ENCODE measurements around the gene CFAP61. TPM values are rescaled to one million over a fixed set of nuclear protein-coding genes. Genes with fewer than 3 reads are reported as not detected.
"Not testable (repeated sequence)": the region's sequence is repeated elsewhere in the genome, so short reads cannot be mapped to it uniquely, and the experiment has no call there.

Gene CFAP61
- total and polyA plus RNA-seq, 8 donors, result 0.95 to 5.3 (median 3.2) TPM; not detected in 1

GRCh38 chr20:20343932-20344331, 291.6 kb downstream of the CFAP61 start:
- intact Hi-C loops (cut with DNase I), result no loop called here
- H3K9me3 ChIP-seq, result peaks cover 0 to 10% of the 10 kb centered on the region in 2 donors
- no peaks in the 10 kb centered on the region for H3K4me1 ChIP-seq
- DNase-seq (no peak), ATAC-seq (no peak)
- H3K27ac ChIP-seq, result no peak overlapping the region
- no peak overlapping the region for H3K4me3 ChIP-seq
- peaks cover 0 to 30% of the 10 kb centered on the region in 2 donors for H3K27me3 ChIP-seq
- TF ChIP-seq, protein P1, sequence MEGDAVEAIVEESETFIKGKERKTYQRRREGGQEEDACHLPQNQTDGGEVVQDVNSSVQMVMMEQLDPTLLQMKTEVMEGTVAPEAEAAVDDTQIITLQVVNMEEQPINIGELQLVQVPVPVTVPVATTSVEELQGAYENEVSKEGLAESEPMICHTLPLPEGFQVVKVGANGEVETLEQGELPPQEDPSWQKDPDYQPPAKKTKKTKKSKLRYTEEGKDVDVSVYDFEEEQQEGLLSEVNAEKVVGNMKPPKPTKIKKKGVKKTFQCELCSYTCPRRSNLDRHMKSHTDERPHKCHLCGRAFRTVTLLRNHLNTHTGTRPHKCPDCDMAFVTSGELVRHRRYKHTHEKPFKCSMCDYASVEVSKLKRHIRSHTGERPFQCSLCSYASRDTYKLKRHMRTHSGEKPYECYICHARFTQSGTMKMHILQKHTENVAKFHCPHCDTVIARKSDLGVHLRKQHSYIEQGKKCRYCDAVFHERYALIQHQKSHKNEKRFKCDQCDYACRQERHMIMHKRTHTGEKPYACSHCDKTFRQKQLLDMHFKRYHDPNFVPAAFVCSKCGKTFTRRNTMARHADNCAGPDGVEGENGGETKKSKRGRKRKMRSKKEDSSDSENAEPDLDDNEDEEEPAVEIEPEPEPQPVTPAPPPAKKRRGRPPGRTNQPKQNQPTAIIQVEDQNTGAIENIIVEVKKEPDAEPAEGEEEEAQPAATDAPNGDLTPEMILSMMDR (IDR thresholded peaks at IDR 0.05), result no peak
- no peaks in the 10 kb centered on the region for H3K36me3 ChIP-seq

DNA sequence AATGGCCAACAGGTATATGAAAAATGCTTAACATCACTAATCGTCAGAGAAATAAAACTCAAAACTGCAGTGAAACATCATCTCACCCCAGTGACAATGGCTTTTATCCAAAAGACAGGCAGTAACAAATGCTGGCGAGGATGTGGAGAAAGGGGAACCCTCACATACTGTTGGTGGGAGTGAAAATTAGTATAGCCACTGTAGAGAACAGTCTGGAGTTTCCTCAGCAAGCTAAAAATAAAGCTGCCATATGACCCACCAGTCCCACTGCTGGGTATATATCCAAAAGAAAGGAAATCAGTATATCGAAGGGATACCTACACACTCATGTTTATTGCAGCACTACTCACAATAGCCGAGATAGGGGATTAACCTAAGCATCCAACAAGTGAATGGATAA, 292.1 kb downstream of the CFAP61 start:
- ATAC-seq, result no peak
- Histone ChIP-seq H3K27ac (no peak overlapping the region), H3K27me3 (peaks cover 0 to 30% of the 10 kb centered on the region in 2 donors), H3K9me3 (peaks cover 0 to 10% of the 10 kb centered on the region in 2 donors), H3K36me3 (no peaks in the 10 kb centered on the region), H3K4me3 (no peak overlapping the region), H3K4me1 (no peaks in the 10 kb centered on the region)
- intact Hi-C loops (cut with DNase I), result no loop called here
- TF ChIP-seq, protein P1 (IDR thresholded peaks at IDR 0.05), result no peak
- no peak for DNase-seq

DNA sequence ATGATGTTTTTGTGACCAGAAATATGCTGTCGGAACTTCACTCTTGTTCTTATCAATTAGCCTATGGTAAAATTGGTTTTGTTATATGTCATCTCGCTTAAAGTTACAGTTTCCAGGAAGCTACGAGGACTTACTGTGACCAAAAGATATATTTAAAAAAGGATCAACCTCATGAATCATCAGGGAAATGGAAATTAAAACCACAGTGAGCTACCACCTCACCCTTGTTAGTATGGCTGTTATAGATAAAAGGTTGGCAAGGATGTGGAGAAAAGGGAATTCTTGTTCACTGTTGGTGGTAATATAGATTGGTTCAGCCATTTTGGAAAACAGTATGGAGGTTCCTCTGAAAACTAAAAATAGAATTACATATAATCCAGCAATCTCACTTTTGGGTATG, 301.2 kb downstream of the CFAP61 start:
- H3K27me3 ChIP-seq, result peaks cover 0 to 13% of the 10 kb centered on the region in 2 donors
- no peaks in the 10 kb centered on the region for H3K36me3 ChIP-seq
- H3K27ac ChIP-seq, result no peak overlapping the region
- H3K9me3 ChIP-seq, result no peaks in the 10 kb centered on the region
- ATAC-seq (no peak), DNase-seq (no peak)
- TF ChIP-seq, protein P1 (IDR thresholded peaks at IDR 0.05), result no peak
- H3K4me1 ChIP-seq, result no peaks in the 10 kb centered on the region
- intact Hi-C loops (cut with DNase I), result no loop called here
- no peak overlapping the region for H3K4me3 ChIP-seq

GRCh38 chr20:20355503-20355902, 303.2 kb downstream of the CFAP61 start:
- peaks cover 9 to 24% of the 10 kb centered on the region in 2 donors for H3K27me3 ChIP-seq
- H3K36me3 ChIP-seq; H3K4me1 ChIP-seq; H3K9me3 ChIP-seq; intact Hi-C loops (cut with DNase I); H3K27ac ChIP-seq; H3K4me3 ChIP-seq; DNase-seq; ATAC-seq: not testable (repeated sequence)

DNA sequence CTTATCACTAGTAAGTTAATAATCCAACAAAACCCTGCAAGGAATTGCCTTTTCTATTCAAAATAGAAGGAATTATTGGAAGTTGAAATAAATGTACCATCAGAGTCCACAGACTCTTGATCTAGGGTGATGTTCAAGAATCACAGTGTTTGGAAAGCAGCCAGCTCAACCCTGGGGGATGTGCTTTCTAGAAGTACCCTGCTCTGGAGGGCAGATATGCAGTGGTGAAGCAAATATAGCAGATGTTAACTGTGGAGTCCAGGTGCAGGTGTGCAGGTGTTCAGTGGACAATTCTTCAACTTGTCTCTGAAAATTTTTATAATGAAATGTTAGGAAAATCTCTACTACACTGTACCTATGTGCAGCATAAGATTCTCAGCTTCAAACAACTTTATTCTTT, 306.5 kb downstream of the CFAP61 start:
- no peak for ATAC-seq
- no peak overlapping the region for H3K4me3 ChIP-seq
- H3K27me3 ChIP-seq, result peaks cover 35 to 56% of the 10 kb centered on the region in 2 donors
- no peak for DNase-seq
- H3K27ac ChIP-seq, result no peak overlapping the region
- intact Hi-C loops (cut with DNase I), result no loop called here
- no peaks in the 10 kb centered on the region for H3K9me3 ChIP-seq
- H3K4me1 ChIP-seq, result peaks cover 8 to 13% of the 10 kb centered on the region in 2 donors
- TF ChIP-seq, protein P1 (IDR thresholded peaks at IDR 0.05), result no peak
- no peaks in the 10 kb centered on the region for H3K36me3 ChIP-seq

GRCh38 chr20:20359628-20360027, 307.3 kb downstream of the CFAP61 start:
- no peaks in the 10 kb centered on the region for H3K9me3 ChIP-seq
- no peak for ATAC-seq
- H3K27me3 ChIP-seq, result peaks cover 43 to 64% of the 10 kb centered on the region in 2 donors
- no peak for DNase-seq
- H3K4me3 ChIP-seq, result no peak overlapping the region
- H3K27ac ChIP-seq, result no peak overlapping the region
- intact Hi-C loops (cut with DNase I), result loop anchor here in 1 of 2 donors (10.0 kb wide), 1 partner anchor 205 kb away; no protein-coding TSS in a partner anchor
- H3K4me1 ChIP-seq, result peaks cover 8 to 21% of the 10 kb centered on the region in 2 donors
- H3K36me3 ChIP-seq, result no peaks in the 10 kb centered on the region
- TF ChIP-seq, protein P1 (IDR thresholded peaks at IDR 0.05), result no peak

Data from left lung (tissue), 10 donors.